HepG2 (cell line): Measurements from ENCODE around the gene DEPDC5. TPM values are rescaled to one million over a fixed set of nuclear protein-coding genes. Genes with fewer than 3 reads are reported as not detected.

Experiments used
- NBN ChIP-seq: fragments of 450-650 bp; conservative IDR thresholded peaks from 2 replicates; pipeline ENCODE4 v1.6.1; 2017
- RARG ChIP-seq: sonication (generic); formaldehyde crosslinking; IDR thresholded peaks from 2 replicates; pipeline ENCODE4 v1.4.0; 2020; ENCODE audit warnings: low read depth, mild to moderate bottlenecking, missing genetic modification reagents
- TCF7L2 ChIP-seq: IDR thresholded peaks from 2 replicates; pipeline ENCODE4 v1.6.1; 2011; ENCODE audit warnings: mild to moderate bottlenecking, low read depth, low read length, moderate library complexity
- ZBED4 ChIP-seq: sonication (generic); formaldehyde crosslinking; IDR thresholded peaks from 2 replicates; pipeline ENCODE4 v1.4.0; 2020; ENCODE audit warnings: missing genetic modification reagents, borderline replicate concordance
- ZNF407 ChIP-seq: sonication (generic); formaldehyde crosslinking; IDR thresholded peaks from one replicate; pipeline ENCODE4 v1.5.1; 2020; ENCODE audit warnings: mild to moderate bottlenecking, missing genetic modification reagents; ENCODE audit errors: not compliant biosample characterization
- ZNF660 ChIP-seq: sonication (generic); formaldehyde crosslinking; IDR thresholded peaks from 2 replicates; pipeline ENCODE4 v1.5.1; 2020; ENCODE audit warnings: mild to moderate bottlenecking, low read depth, missing genetic modification reagents, borderline replicate concordance
- ZNF7 ChIP-seq: IDR thresholded peaks from 2 replicates; pipeline ENCODE4 v1.6.1; 2016; ENCODE audit warnings: missing biosample characterization, missing genetic modification reagents
- polyA plus RNA-seq, 8 experiments: library from polyadenylated mRNA; depleted of rRNA in 3 of 8; stranded (reverse) in 7 of 8; unstranded in 1 of 8; fragments of >200 nt; fragmentation: Illumina TruSeq in 4 of 8; extraction: Trizol in 4 of 8; gene quantifications; 2 replicates each; pipeline versions ENCODE4 v1.2.1 to v1.2.3, GENCODE V29; 2011 to 2016; ENCODE audit warnings: low read depth in 4 of 8, missing spikeins in 1 of 8, mixed read lengths in 1 of 8; ENCODE audit not compliant: insufficient read depth in 1 of 8
- total RNA-seq, 5 experiments: library from RNA; depleted of rRNA; stranded (reverse); fragments of >200 nt; fragmentation: Illumina TruSeq; extraction: Trizol; gene quantifications; 2 replicates each; pipeline ENCODE4 v1.2.3, GENCODE V29; 2016; ENCODE audit warnings: low read depth in 1 of 5

The DEPDC5 gene
- total and polyA plus RNA-seq, 2 of the 13 experiments (the other 11 are each of a cell fraction or from before 2014, with no cell fraction given), result 9.8 to 12.4 TPM

GRCh38 chr22:31748490-31748889 lies 5.3 kb upstream of the DEPDC5 start (continued):
- TF ChIP-seq ZNF407 (CRISPR knock-in tag) (no peak), ZBED4 (CRISPR knock-in tag) (no peak), RARG (CRISPR knock-in tag) (no peak), ZNF7 (CRISPR knock-in tag) (no peak), TCF7L2 (no peak), ZNF660 (no peak), NBN (no peak)
